PC-9 (cell line): ENCODE data around the gene CPSF2. TPM values are rescaled to one million over a fixed set of nuclear protein-coding genes. Genes with fewer than 3 reads are reported as not detected.

Experiments used
- BruUV-seq: library from RNA; stranded (reverse); fragments of 400-500 nt; replicated peaks from 2 replicates; lab custom pipeline; 2021; lab: Mats Ljungman, UMichigan
- CTCF ChIA-PET: fragments of 300-600 bp; sonication (Branson Sonifier 250); formaldehyde crosslinking; loops from one replicate; lab custom pipeline; 2022; ENCODE audit warnings: antibody characterized with exemption; lab: Charles Lee
- POLR2A ChIA-PET: fragments of 300-600 bp; sonication (Branson Sonifier 250); formaldehyde crosslinking; loops from one replicate; lab custom pipeline; 2022; ENCODE audit warnings: antibody characterized with exemption; ENCODE audit not compliant: unreplicated experiment; lab: Charles Lee
- DNase-seq, 2 experiments: peaks; one replicate each; pipeline versions ENCODE4 v3.0.0 to v3.0.0-alpha.2; 2015 to 2022; ENCODE audit warnings: mixed read lengths in 1 of 2
- H2AFZ ChIP-seq: fragments of 200-600 bp; sonication (generic); 2 replicates; pipeline ENCODE4 v1.8.1; 2017; ENCODE audit warnings: antibody characterized with exemption
- H3F3A ChIP-seq: fragments of 200-600 bp; sonication (generic); 2 replicates; pipeline ENCODE4 v1.8.1; 2017; ENCODE audit warnings: antibody characterized with exemption, mild to moderate bottlenecking, low read depth; ENCODE audit not compliant: insufficient read depth
- H3K27ac ChIP-seq: fragments of 200-600 bp; sonication (generic); 2 replicates; pipeline ENCODE4 v1.6.1; 2016; ENCODE audit warnings: mixed run types
- H3K27me3 ChIP-seq: fragments of 200-600 bp; sonication (generic); 2 replicates; pipeline ENCODE4 v1.6.1; 2016; ENCODE audit warnings: low read depth, mixed run types; ENCODE audit not compliant: insufficient read depth
- H3K36me3 ChIP-seq: fragments of 200-600 bp; sonication (generic); 2 replicates; pipeline ENCODE4 v1.6.1; 2016; ENCODE audit warnings: low read depth, mixed run types
- H3K4me1 ChIP-seq: fragments of 200-600 bp; sonication (generic); replicated peaks from 2 replicates; pipeline ENCODE4 v1.6.1; 2016; ENCODE audit warnings: mixed run types; ENCODE audit not compliant: insufficient read depth
- H3K4me2 ChIP-seq: fragments of 200-600 bp; sonication (generic); 2 replicates; pipeline ENCODE4 v1.6.1; 2017; ENCODE audit warnings: mixed run types
- H3K4me3 ChIP-seq: fragments of 200-600 bp; sonication (generic); 2 replicates; pipeline ENCODE4 v1.6.1; 2016; ENCODE audit warnings: mixed run types
- H3K79me2 ChIP-seq: fragments of 200-600 bp; sonication (generic); 2 replicates; pipeline ENCODE4 v1.6.1; 2017; ENCODE audit warnings: low read depth, mixed run types
- H3K9me2 ChIP-seq: fragments of 200-600 bp; sonication (generic); 2 replicates; pipeline ENCODE4 v1.8.1; 2017; ENCODE audit warnings: mild to moderate bottlenecking; ENCODE audit not compliant: insufficient read depth
- H3K9me3 ChIP-seq: fragments of 200-600 bp; sonication (generic); 2 replicates; pipeline ENCODE4 v1.8.1; 2016; ENCODE audit warnings: low read depth; ENCODE audit not compliant: insufficient read depth
- H4K20me1 ChIP-seq: fragments of 200-600 bp; sonication (generic); 2 replicates; pipeline ENCODE4 v1.8.1; 2017; ENCODE audit not compliant: insufficient read depth
- EZH2 ChIP-seq: fragments of 200-600 bp; sonication (generic); IDR thresholded peaks from 2 replicates; pipeline ENCODE4 v1.8.0; 2017; ENCODE audit warnings: antibody characterized with exemption, low read depth
- intact Hi-C: fragments of 100-400 bp; cut with micrococcal nuclease; formaldehyde crosslinking; loops from one replicate; pipeline ENCODE4 v1.10.0; 2022; ENCODE audit not compliant: unreplicated experiment
- total RNA-seq: library from RNA; stranded (reverse); gene quantifications from 2 replicates; pipeline ENCODE4 v1.2.3, GENCODE V29; 2021
- TF ChIP-seq, protein P1 (sequence below): fragments of 200-600 bp; sonication (generic); conservative IDR thresholded peaks from 2 replicates; pipeline ENCODE4 v1.6.1; 2017; ENCODE audit warnings: mixed run types, antibody characterized with exemption, mild to moderate bottlenecking, moderate library complexity

CPSF2 gene
- total RNA-seq, 1 experiment from 2014 or later: 23.0 TPM

DNA sequence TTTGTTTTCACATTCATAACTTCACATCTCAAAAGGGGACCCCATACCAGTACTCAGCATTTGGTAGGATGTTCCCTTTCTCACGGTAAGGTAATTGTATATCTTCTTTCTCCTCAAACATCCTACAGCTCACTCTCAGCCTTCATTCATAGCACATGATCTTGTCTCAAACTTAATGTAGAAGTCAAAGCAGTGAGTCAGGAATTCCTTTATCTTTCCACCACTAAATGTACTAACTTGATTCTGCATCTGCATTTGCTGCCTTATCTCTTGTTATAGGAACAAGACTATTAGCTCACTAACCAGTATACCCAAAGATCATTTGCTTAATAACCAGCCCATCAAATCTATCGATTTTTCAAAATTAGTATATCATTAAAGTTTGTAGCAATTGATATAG is 22.9 kb downstream of the CPSF2 start:
- no peaks in the 10 kb centered on the region for H3K79me2 ChIP-seq
- H3K27me3 ChIP-seq: no peaks in the 10 kb centered on the region
- no peak for DNase-seq
- BruUV-seq: no TSS peak
- CTCF ChIA-PET: no interaction called here
- POLR2A ChIA-PET: no interaction called here
- H3K4me1 ChIP-seq: no peaks in the 10 kb centered on the region
- no peak for TF ChIP-seq EZH2
- TF ChIP-seq, protein P1, sequence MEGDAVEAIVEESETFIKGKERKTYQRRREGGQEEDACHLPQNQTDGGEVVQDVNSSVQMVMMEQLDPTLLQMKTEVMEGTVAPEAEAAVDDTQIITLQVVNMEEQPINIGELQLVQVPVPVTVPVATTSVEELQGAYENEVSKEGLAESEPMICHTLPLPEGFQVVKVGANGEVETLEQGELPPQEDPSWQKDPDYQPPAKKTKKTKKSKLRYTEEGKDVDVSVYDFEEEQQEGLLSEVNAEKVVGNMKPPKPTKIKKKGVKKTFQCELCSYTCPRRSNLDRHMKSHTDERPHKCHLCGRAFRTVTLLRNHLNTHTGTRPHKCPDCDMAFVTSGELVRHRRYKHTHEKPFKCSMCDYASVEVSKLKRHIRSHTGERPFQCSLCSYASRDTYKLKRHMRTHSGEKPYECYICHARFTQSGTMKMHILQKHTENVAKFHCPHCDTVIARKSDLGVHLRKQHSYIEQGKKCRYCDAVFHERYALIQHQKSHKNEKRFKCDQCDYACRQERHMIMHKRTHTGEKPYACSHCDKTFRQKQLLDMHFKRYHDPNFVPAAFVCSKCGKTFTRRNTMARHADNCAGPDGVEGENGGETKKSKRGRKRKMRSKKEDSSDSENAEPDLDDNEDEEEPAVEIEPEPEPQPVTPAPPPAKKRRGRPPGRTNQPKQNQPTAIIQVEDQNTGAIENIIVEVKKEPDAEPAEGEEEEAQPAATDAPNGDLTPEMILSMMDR: no peak
- no peaks in the 10 kb centered on the region for H3K36me3 ChIP-seq
- no peak overlapping the region for H3K27ac ChIP-seq
- no peak overlapping the region for H2AFZ ChIP-seq
- no peak overlapping the region for H3K4me2 ChIP-seq
- H4K20me1 ChIP-seq: no peaks in the 10 kb centered on the region
- H3K9me3 ChIP-seq: no peaks in the 10 kb centered on the region
- intact Hi-C loops: no loop called here
- no peaks in the 10 kb centered on the region for H3F3A ChIP-seq
- no peak overlapping the region for H3K4me3 ChIP-seq
- H3K9me2 ChIP-seq: no peaks in the 10 kb centered on the region

DNA sequence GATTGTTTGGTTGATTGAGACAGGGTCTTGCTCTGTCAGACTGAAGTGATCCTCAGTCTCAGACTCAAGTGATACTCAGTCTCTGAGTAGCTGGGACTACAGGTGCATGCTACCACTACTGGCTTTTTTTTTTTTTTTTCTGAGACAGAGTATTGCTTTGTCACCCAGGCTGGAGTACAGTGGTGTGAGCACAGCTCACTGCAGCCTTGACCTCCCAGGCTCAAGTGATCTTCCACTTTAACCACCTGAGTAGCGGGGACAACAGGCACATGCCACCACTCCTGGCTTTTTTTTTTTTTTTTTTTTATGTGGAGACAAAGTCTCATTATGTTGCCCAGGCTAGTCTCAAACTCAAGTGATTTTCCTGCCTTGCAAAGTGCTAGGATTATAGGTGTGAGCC is 31.8 kb downstream of the CPSF2 start:
- Histone ChIP-seq H3K27me3 (no peaks in the 10 kb centered on the region), H3K36me3 (no peaks in the 10 kb centered on the region; the same call in 1 of the 2 replicates), H3K9me2 (no peaks in the 10 kb centered on the region), H3K27ac (peak overlapping the region; percentile 63), H3K4me3 (no peak overlapping the region), H3K4me1 (peaks cover 22% of the 10 kb centered on the region), H3K9me3 (no peaks in the 10 kb centered on the region), H3K79me2 (no peaks in the 10 kb centered on the region), H3F3A (peaks cover 16% of the 10 kb centered on the region; the same call in 1 of the 2 replicates), H2AFZ (no peak overlapping the region), H4K20me1 (0 out of 2 replicates have a peak, but pooled peaks cover 6% of the 10 kb centered on the region), H3K4me2 (no peak overlapping the region)
- DNase-seq: no peak
- intact Hi-C loops: no loop called here
- TF ChIP-seq, protein P1: no peak
- TF ChIP-seq EZH2: no peak
- CTCF ChIA-PET: no interaction called here
- no TSS peak for BruUV-seq
- POLR2A ChIA-PET: no interaction called here

DNA sequence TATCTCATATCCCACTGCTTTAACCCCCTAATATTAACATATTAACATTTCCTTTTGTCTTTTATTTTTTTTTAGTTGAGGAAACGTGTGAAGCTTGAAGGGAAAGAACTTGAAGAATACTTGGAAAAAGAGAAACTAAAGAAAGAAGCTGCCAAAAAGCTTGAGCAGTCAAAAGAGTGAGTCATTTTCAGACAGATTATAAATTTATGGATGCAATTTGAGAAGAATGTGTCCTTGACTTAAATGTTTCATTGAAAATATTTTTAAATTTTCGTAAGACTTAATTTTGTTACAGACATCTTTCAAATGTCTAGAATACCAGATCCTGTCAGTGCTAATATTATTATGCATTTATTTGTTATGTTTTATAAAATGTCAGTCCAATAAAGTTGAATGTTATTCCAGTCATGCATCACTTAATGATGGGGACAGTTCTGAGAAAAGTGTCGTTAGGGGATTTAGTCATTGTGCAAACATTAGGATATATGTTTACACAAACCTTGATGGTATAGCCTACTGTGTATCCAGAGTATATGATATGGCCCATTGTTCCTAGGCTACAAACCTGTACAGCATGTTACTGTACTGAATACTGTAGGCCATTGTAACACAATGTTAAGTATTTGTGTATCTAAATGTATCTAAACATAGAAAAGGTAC is 32.6 kb downstream of the CPSF2 start:
- BruUV-seq: no TSS peak
- Histone ChIP-seq H3K4me1 (peaks cover 22% of the 10 kb centered on the region), H3K79me2 (no peaks in the 10 kb centered on the region), H3K9me2 (no peaks in the 10 kb centered on the region), H3K36me3 (no peaks in the 10 kb centered on the region; the same call in 1 of the 2 replicates), H3K27me3 (no peaks in the 10 kb centered on the region), H3F3A (peaks cover 16% of the 10 kb centered on the region; the same call in 1 of the 2 replicates), H3K27ac (peak overlapping the region; percentile 63), H3K4me3 (no peak overlapping the region), H3K9me3 (no peaks in the 10 kb centered on the region), H3K4me2 (no peak overlapping the region), H4K20me1 (0 out of 2 replicates have a peak, but pooled peaks cover 6% of the 10 kb centered on the region), H2AFZ (no peak overlapping the region)
- intact Hi-C loops: no loop called here
- DNase-seq: peak in 1 of 2 experiments; percentile 69
- no peak for TF ChIP-seq EZH2
- TF ChIP-seq, protein P1: no peak
- ChIA-PET CTCF (no interaction called here), POLR2A (no interaction called here)
